HepG2 (cell line): ENCODE measurements around the gene WNT16. TPM values are rescaled to one million over a fixed set of nuclear protein-coding genes. Genes with fewer than 3 reads are reported as not detected.

ENCODE experiments used
- DMTF1 ChIP-seq: sonication (generic); formaldehyde crosslinking; IDR thresholded peaks from 2 replicates; pipeline ENCODE4 v1.4.0; 2020; ENCODE audit warnings: mild to moderate bottlenecking, missing genetic modification reagents
- GPBP1L1 ChIP-seq: sonication (generic); formaldehyde crosslinking; IDR thresholded peaks from 2 replicates; pipeline ENCODE4 v1.5.0; 2020; ENCODE audit warnings: mild to moderate bottlenecking, missing genetic modification reagents
- KDM5B ChIP-seq: sonication (generic); formaldehyde crosslinking; IDR thresholded peaks from 2 replicates; pipeline ENCODE4 v1.4.0; 2020; ENCODE audit warnings: missing genetic modification reagents, mild to moderate bottlenecking, borderline replicate concordance
- MXI1 ChIP-seq: IDR thresholded peaks from 3 replicates; pipeline ENCODE4 v1.6.1; 2012; ENCODE audit warnings: low read depth, low read length, inconsistent platforms, borderline replicate concordance
- NR1H2 ChIP-seq: sonication (generic); formaldehyde crosslinking; IDR thresholded peaks from 2 replicates; pipeline ENCODE4 v1.8.1; 2022; ENCODE audit warnings: low read depth, missing genetic modification reagents, borderline replicate concordance
- NR2C2 ChIP-seq: sonication (generic); formaldehyde crosslinking; IDR thresholded peaks from 2 replicates; pipeline ENCODE4 v1.4.0; 2020; ENCODE audit warnings: missing genetic modification reagents, mild to moderate bottlenecking, moderate library complexity, borderline replicate concordance
- PCBP2 ChIP-seq: fragments of 200-400 bp; formaldehyde crosslinking; optimal IDR thresholded peaks from 2 replicates; pipeline ENCODE3; 2018; ENCODE audit warnings: low read length, low read depth; ENCODE audit not compliant: poor library complexity, severe bottlenecking
- PRMT3 ChIP-seq: sonication (generic); formaldehyde crosslinking; IDR thresholded peaks from 2 replicates; pipeline ENCODE4 v1.8.1; 2022; ENCODE audit warnings: low read depth, mild to moderate bottlenecking, moderate library complexity, missing genetic modification reagents, borderline replicate concordance
- ZNF138 ChIP-seq: sonication (generic); formaldehyde crosslinking; IDR thresholded peaks from 2 replicates; pipeline ENCODE4 v1.5.0; 2020; ENCODE audit warnings: mild to moderate bottlenecking, low read depth, missing genetic modification reagents
- ZNF746 ChIP-seq: sonication (generic); formaldehyde crosslinking; IDR thresholded peaks from 2 replicates; pipeline ENCODE4 v1.8.0; 2022; ENCODE audit warnings: mild to moderate bottlenecking, missing genetic modification reagents
- polyA plus RNA-seq, 8 experiments: library from polyadenylated mRNA; depleted of rRNA in 3 of 8; stranded (reverse) in 7 of 8; unstranded in 1 of 8; fragments of >200 nt; fragmentation: Illumina TruSeq in 4 of 8; extraction: Trizol in 4 of 8; gene quantifications; 2 replicates each; pipeline versions ENCODE4 v1.2.1 to v1.2.3, GENCODE V29; 2011 to 2016; ENCODE audit warnings: low read depth in 4 of 8, missing spikeins in 1 of 8, mixed read lengths in 1 of 8; ENCODE audit not compliant: insufficient read depth in 1 of 8
- total RNA-seq, 5 experiments: library from RNA; depleted of rRNA; stranded (reverse); fragments of >200 nt; fragmentation: Illumina TruSeq; extraction: Trizol; gene quantifications; 2 replicates each; pipeline ENCODE4 v1.2.3, GENCODE V29; 2016; ENCODE audit warnings: low read depth in 1 of 5

WNT16 gene
- total and polyA plus RNA-seq, 2 of the 13 experiments (the other 11 are each of a cell fraction or from before 2014, with no cell fraction given) = not detected

- no peak for TF ChIP-seq GPBP1L1
- TF ChIP-seq ZNF746 (CRISPR knock-in tag) = no peak
- TF ChIP-seq NR1H2 (CRISPR knock-in tag) = no peak
- TF ChIP-seq MXI1 = no peak
- no peak for TF ChIP-seq KDM5B
- TF ChIP-seq NR2C2 (CRISPR knock-in tag) = no peak
- TF ChIP-seq DMTF1 (CRISPR knock-in tag) = no peak
- no peak for TF ChIP-seq PRMT3 (CRISPR knock-in tag)
- TF ChIP-seq PCBP2 = no peak
- TF ChIP-seq ZNF138 (CRISPR knock-in tag) = no peak
Observed at GRCh38 chr7:121306565-121306964, 22.2 kb upstream of the WNT16 start (continued).
